H9 (cell line): ENCODE results near the gene MGLL. TPM values are rescaled to one million over a fixed set of nuclear protein-coding genes. Genes with fewer than 3 reads are reported as not detected.

Experiments
- DNase-seq: peaks from one replicate; pipeline ENCODE4 v3.0.0-alpha.2; 2017
- H2AFZ ChIP-seq: one replicate; pipeline ENCODE4 v1.6.1; 2013; ENCODE audit warnings: mild to moderate bottlenecking, low read length, control low read depth, moderate library complexity
- H2AK5ac ChIP-seq: 2 replicates; pipeline ENCODE4 v1.6.1; 2013; ENCODE audit warnings: low read length, control low read depth, mixed read lengths; ENCODE audit not compliant: insufficient read length
- H2BK120ac ChIP-seq: one replicate; pipeline ENCODE4 v1.6.1; 2013; ENCODE audit warnings: low read depth, mild to moderate bottlenecking, low read length, control low read depth, inconsistent platforms; ENCODE audit not compliant: poor library complexity, severe bottlenecking
- H2BK12ac ChIP-seq: 2 replicates; pipeline ENCODE4 v1.6.1; 2013; ENCODE audit warnings: low read length, control low read depth, mixed read lengths, low read depth; ENCODE audit not compliant: insufficient read length
- H2BK15ac ChIP-seq: 2 replicates; pipeline ENCODE4 v1.6.1; 2013; ENCODE audit warnings: low read depth, low read length, control low read depth
- H2BK20ac ChIP-seq: one replicate; pipeline ENCODE4 v1.6.1; 2013; ENCODE audit warnings: low read depth, mild to moderate bottlenecking, low read length, control low read depth, inconsistent platforms; ENCODE audit not compliant: poor library complexity, severe bottlenecking
- H2BK5ac ChIP-seq: 2 replicates; pipeline ENCODE4 v1.6.1; 2013; ENCODE audit warnings: low read length, control low read depth, mixed read lengths; ENCODE audit not compliant: insufficient read length
- H3K14ac ChIP-seq: 2 replicates; pipeline ENCODE4 v1.6.1; 2013; ENCODE audit warnings: low read length, control low read depth; ENCODE audit not compliant: insufficient read depth
- H3K18ac ChIP-seq: 2 replicates; pipeline ENCODE4 v1.6.1; 2013; ENCODE audit warnings: low read depth, mild to moderate bottlenecking, mixed read lengths, low read length, control low read depth; ENCODE audit not compliant: insufficient read length
- H3K23ac ChIP-seq: 2 replicates; pipeline ENCODE4 v1.6.1; 2013; ENCODE audit warnings: low read length, control low read depth, mixed read lengths, low read depth; ENCODE audit not compliant: insufficient read length
- H3K23me2 ChIP-seq: 2 replicates; pipeline ENCODE4 v1.6.1; 2013; ENCODE audit warnings: low read depth, mild to moderate bottlenecking, mixed read lengths, low read length, control low read depth; ENCODE audit not compliant: insufficient read length, poor library complexity, severe bottlenecking
- H3K27ac ChIP-seq: 2 replicates; pipeline ENCODE4 v1.5.1; 2013; ENCODE audit warnings: low read length, control low read depth, mixed read lengths, low read depth; ENCODE audit not compliant: insufficient read length
- H3K27me3 ChIP-seq: 2 replicates; pipeline ENCODE4 v1.6.1; 2013; ENCODE audit warnings: low read length, control low read depth, inconsistent platforms; ENCODE audit not compliant: insufficient read depth
- H3K4ac ChIP-seq: 2 replicates; pipeline ENCODE4 v1.6.1; 2013; ENCODE audit warnings: low read depth, mild to moderate bottlenecking, control low read depth, inconsistent platforms, low read length, moderate library complexity
- H3K4me1 ChIP-seq: 2 replicates; pipeline ENCODE4 v1.6.1; 2013; ENCODE audit warnings: low read length, control low read depth, inconsistent platforms; ENCODE audit not compliant: insufficient read depth
- H3K4me2 ChIP-seq: 2 replicates; pipeline ENCODE4 v1.6.1; 2013; ENCODE audit warnings: low read length, control low read depth, mixed read lengths; ENCODE audit not compliant: insufficient read length, insufficient read depth
- H3K56ac ChIP-seq: 2 replicates; pipeline ENCODE4 v1.6.1; 2013; ENCODE audit warnings: low read depth, mild to moderate bottlenecking, mixed read lengths, low read length, control low read depth; ENCODE audit not compliant: insufficient read length
- H3K79me1 ChIP-seq: 2 replicates; pipeline ENCODE4 v1.6.1; 2013; ENCODE audit warnings: low read depth, mild to moderate bottlenecking, moderate library complexity, low read length, control low read depth, inconsistent platforms; ENCODE audit not compliant: insufficient read depth, poor library complexity, severe bottlenecking
- H3K79me2 ChIP-seq: 2 replicates; pipeline ENCODE4 v1.6.1; 2013; ENCODE audit warnings: low read length, control low read depth, inconsistent platforms; ENCODE audit not compliant: insufficient read depth
- H3K9ac ChIP-seq: 2 replicates; pipeline ENCODE4 v1.6.1; 2013; ENCODE audit warnings: low read length, control low read depth, mixed read lengths; ENCODE audit not compliant: insufficient read length; ENCODE audit errors: extremely low read depth
- H3K9me3 ChIP-seq: one replicate; pipeline ENCODE4 v1.6.1; 2013; ENCODE audit warnings: low read depth, low read length, inconsistent platforms; ENCODE audit not compliant: control insufficient read depth
- H3T11ph ChIP-seq: one replicate; pipeline ENCODE4 v1.6.1; 2013; ENCODE audit warnings: mild to moderate bottlenecking, low read length, control low read depth, inconsistent platforms
- H4K20me1 ChIP-seq: one replicate; pipeline ENCODE4 v1.6.1; 2013; ENCODE audit not compliant: control insufficient read depth, insufficient read length, insufficient read depth
- H4K5ac ChIP-seq: 2 replicates; pipeline ENCODE4 v1.6.1; 2013; ENCODE audit warnings: low read depth, mild to moderate bottlenecking, mixed read lengths, low read length, control low read depth; ENCODE audit not compliant: insufficient read length
- H4K8ac ChIP-seq: replicated peaks from 2 replicates; pipeline ENCODE4 v1.6.1; 2013; ENCODE audit warnings: low read length, control low read depth, mixed read lengths, low read depth; ENCODE audit not compliant: insufficient read length
- H4K91ac ChIP-seq: 2 replicates; pipeline ENCODE4 v1.6.1; 2013; ENCODE audit warnings: low read depth, mild to moderate bottlenecking, moderate library complexity, mixed read lengths, low read length, control low read depth; ENCODE audit not compliant: insufficient read length
- H3K27ac Mint-ChIP-seq, 3 experiments: 2 replicates in 2 of 3; 3 replicates in 1 of 3; pipeline ENCODE4 v1.8.0; 2020 to 2021; ENCODE audit warnings: mixed read lengths in 3 of 3, mild to moderate bottlenecking in 1 of 3, moderate library complexity in 1 of 3
- H3K27me3 Mint-ChIP-seq: 2 replicates; pipeline ENCODE4 v1.8.0; 2021; ENCODE audit warnings: low read depth, mild to moderate bottlenecking, moderate library complexity, mixed read lengths
- H3K36me3 Mint-ChIP-seq, 3 experiments: 2 replicates in 2 of 3; 3 replicates in 1 of 3; pipeline ENCODE4 v1.8.0; 2020 to 2021; ENCODE audit warnings: low read depth in 3 of 3, mixed read lengths in 3 of 3; ENCODE audit not compliant: insufficient read depth in 1 of 3
- H3K4me1 Mint-ChIP-seq, 2 experiments: 2 replicates each; pipeline ENCODE4 v1.8.0; 2020; ENCODE audit warnings: mixed read lengths in 2 of 2
- H3K4me3 Mint-ChIP-seq, 2 experiments: 2 replicates in 1 of 2; 3 replicates in 1 of 2; pipeline ENCODE4 v1.8.0; 2020 to 2021; ENCODE audit warnings: mild to moderate bottlenecking in 2 of 2, mixed read lengths in 2 of 2, moderate library complexity in 1 of 2
- H3K9me3 Mint-ChIP-seq, 2 experiments: 2 replicates in 1 of 2; 3 replicates in 1 of 2; pipeline ENCODE4 v1.8.0; 2020; ENCODE audit warnings: mild to moderate bottlenecking in 2 of 2, mixed read lengths in 2 of 2, moderate library complexity in 1 of 2
- CTCF ChIP-seq: fragments of 200-600 bp; sonication (generic); conservative IDR thresholded peaks from 3 replicates; pipeline ENCODE4 v1.8.0; 2021; ENCODE audit warnings: antibody characterized with exemption, mild to moderate bottlenecking
- total RNA-seq: library from RNA; stranded (reverse); gene quantifications from 2 replicates; pipeline ENCODE4 v1.2.1, GENCODE V29; 2021

Gene MGLL
- total RNA-seq, 1 experiment from 2014 or later, result 0.11 TPM

DNA sequence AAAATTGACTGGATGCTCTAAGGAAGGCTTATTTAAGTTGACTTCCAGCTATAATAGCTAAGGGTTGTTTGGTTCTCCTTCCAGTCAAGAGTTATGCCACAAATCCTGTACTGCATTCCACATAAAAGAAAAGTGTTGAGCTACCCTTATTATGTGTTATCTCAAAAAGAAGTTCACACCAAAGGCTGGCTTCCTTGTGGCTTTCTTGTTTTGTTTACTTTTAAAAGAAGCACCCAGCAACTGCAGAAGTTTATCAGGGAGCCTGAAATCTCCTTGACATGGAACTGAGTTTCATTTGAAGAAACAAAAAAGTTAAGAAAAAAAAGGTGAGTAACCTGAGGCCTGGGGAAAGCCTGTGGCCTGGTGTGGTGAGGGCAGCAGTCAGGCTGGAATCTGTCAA lies 10.2 kb downstream of the MGLL start:
- H4K5ac ChIP-seq, result no peak overlapping the region

More for the DNA sequence above, 10.2 kb downstream of the MGLL start:
- H3K9ac ChIP-seq, result no peak overlapping the region
- Mint-ChIP-seq H3K4me1 (no peaks in the 10 kb centered on the region), H3K27ac (no peak overlapping the region), H3K27me3 (peaks cover 31% of the 10 kb centered on the region), H3K36me3 (no peaks in the 10 kb centered on the region; a peak in 2 of 7 replicates), H3K9me3 (peaks cover 0 to 2% of the 10 kb centered on the region in 2 experiments; a peak in 1 of 5 replicates), H3K4me3 (no peak overlapping the region)
- H4K8ac ChIP-seq, result no peak overlapping the region
- no peaks in the 10 kb centered on the region for H3K4me1 ChIP-seq
- no peaks in the 10 kb centered on the region for H3K27me3 ChIP-seq
- no peak overlapping the region for H2BK12ac ChIP-seq
- no peaks in the 10 kb centered on the region for H3K79me2 ChIP-seq
- H3K18ac ChIP-seq, result no peak overlapping the region
- H3K23me2 ChIP-seq, result no peaks in the 10 kb centered on the region
- H3K27ac ChIP-seq, result no peak overlapping the region
- no peak overlapping the region for H3K56ac ChIP-seq
- no peak for TF ChIP-seq CTCF
- DNase-seq, result no peak
- H2BK5ac ChIP-seq, result no peak overlapping the region
- H4K91ac ChIP-seq, result no peak overlapping the region
- H3K14ac ChIP-seq, result no peak overlapping the region
- no peak overlapping the region for H2BK15ac ChIP-seq
- no peaks in the 10 kb centered on the region for H4K20me1 ChIP-seq
- no peak overlapping the region for H3K23ac ChIP-seq
- no peak overlapping the region for H2BK20ac ChIP-seq
- no peak overlapping the region for H3K4ac ChIP-seq
- no peak overlapping the region for H3T11ph ChIP-seq
- H3K9me3 ChIP-seq, result no peaks in the 10 kb centered on the region
- H2AK5ac ChIP-seq, result no peak overlapping the region
- H2BK120ac ChIP-seq, result no peak overlapping the region
- H2AFZ ChIP-seq, result no peak overlapping the region
- no peak overlapping the region for H3K4me2 ChIP-seq
- H3K79me1 ChIP-seq, result no peaks in the 10 kb centered on the region
